HG03060 (cell line): ENCODE data around the gene RNF146.
A peak's percentile ranks its signal among the peaks of the same experiment; 100 is the strongest.
"Not testable (repeated sequence)": the region's sequence is repeated elsewhere in the genome, so short reads cannot be mapped to it uniquely, and the experiment has no call there.

ENCODE experiments used
- ATAC-seq: cut with Tn5 transposase; IDR thresholded peaks from one replicate; pipeline ENCODE4 v1.9.1; 2021; ENCODE audit warnings: low read depth, moderate number of reproducible peaks; ENCODE audit not compliant: unreplicated experiment

Gene RNF146, protein sequence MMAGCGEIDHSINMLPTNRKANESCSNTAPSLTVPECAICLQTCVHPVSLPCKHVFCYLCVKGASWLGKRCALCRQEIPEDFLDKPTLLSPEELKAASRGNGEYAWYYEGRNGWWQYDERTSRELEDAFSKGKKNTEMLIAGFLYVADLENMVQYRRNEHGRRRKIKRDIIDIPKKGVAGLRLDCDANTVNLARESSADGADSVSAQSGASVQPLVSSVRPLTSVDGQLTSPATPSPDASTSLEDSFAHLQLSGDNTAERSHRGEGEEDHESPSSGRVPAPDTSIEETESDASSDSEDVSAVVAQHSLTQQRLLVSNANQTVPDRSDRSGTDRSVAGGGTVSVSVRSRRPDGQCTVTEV

DNA sequence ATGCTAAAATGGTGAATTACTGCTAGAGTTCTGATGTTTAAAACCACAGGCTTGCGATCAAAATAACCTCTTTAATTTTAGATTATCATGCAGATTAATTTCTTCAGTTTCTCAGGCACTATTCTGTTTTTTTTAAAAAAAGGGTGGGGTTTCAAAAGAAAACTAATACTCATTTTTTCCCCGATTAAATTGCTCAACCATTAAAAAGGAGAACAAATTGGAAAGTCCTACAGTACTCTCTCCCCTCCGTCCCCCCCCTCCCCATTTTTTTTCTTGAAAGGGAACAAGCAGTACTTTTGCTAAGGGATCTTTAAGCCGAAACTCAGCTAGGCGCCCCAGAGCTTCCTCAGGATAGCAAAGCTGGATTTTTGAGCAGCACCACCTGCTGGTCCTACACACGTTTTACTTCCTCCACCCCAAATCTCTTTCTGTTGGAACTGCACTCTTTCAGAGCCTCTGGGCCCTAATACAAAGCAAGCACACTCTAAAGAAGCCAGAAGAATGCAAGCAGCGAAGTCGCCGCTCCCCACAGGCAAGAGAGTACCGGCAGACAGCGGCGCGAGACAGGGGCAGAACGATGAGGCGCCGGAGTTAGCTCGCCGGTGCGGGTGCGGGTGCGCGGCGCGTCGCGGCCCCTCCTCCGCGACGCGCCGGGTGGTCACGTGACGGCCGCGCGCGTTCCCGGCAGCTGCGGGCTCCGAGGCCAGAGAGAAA lies at the start of gene RNF146:
Gene RNF146 (plus strand): TSS at position 687 of the 714 bp plus-strand sequence. CDS start 13,475 bp downstream, outside the sequence.
- peak; percentile 81 for ATAC-seq

GRCh38 chr6:127219869-127220268 lies 46.8 kb upstream of the RNF146 start:
- no peak for ATAC-seq

GRCh38 chr6:127221201-127221600 lies 45.5 kb upstream of the RNF146 start:
- ATAC-seq: no peak

DNA sequence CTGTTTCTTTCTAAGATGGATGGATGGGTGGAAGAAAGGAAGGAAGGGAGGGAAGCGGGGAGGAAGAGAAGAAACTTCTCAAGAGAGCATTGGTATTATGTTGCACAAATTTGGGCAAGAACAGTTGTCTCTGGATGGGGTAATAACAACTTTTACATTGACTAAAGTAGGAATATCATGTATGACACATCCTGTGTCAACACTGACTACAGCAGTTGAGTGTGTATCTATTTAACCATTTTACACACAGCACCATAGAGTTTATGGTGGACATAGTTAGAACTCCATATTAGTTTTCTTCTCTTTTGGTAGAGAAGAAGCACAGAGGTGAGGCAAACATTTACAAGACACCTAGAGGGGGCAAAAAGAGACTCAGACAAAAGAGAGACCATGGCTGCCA lies 44.2 kb upstream of the RNF146 start:
- ATAC-seq: no peak

- no peak for ATAC-seq
Observed at GRCh38 chr6:127225497-127225896, 41.2 kb upstream of the RNF146 start.

GRCh38 chr6:127233819-127234218 lies 32.8 kb upstream of the RNF146 start:
- ATAC-seq: not testable (repeated sequence)

DNA sequence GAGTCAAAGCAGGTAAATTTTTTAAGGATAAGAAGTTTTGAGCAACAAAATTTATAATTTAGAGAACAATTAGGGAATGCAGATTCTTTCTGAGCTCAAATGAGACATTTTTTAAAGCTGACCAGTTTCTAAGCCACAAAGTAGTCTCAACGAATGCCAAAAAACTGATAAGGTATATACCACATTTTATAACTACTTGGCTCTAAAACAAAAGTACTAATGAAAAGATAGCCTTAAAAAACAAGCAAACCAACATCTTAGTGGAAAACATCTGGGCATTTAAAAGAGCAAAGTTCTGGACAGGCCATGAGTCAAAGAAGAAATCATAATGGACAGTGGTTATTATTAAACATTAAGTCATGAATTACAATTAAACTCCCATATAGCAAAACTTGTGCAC lies 23.2 kb upstream of the RNF146 start:
- ATAC-seq: no peak

- ATAC-seq: no peak
Observed at GRCh38 chr6:127247114-127248096, 19.3 kb upstream of the RNF146 start.

GRCh38 chr6:127249621-127250020 lies 17.0 kb upstream of the RNF146 start:
- no peak for ATAC-seq

- no peak for ATAC-seq
Observed at GRCh38 chr6:127255286-127255685, 11.4 kb upstream of the RNF146 start.

GRCh38 chr6:127262896-127263295 lies 3.8 kb upstream of the RNF146 start:
- ATAC-seq: no peak

DNA sequence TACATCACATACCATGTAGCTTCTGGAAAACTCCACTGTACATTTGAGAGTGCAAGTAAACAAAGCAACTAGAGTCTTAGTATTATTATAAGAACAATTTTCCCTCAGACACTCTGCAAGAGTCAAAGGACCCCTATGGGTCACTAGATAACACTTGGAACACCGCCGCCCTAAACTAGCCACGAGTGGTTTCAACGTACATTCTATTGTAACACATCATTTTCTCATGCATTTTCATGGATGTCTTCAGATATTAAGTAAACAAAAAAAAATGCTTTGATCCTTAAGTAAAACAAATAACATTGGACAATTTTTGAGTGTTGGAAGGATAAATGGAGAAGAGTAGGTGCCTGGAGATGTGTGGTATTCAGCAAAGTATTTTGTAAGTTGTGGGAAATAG lies 3.2 kb upstream of the RNF146 start:
- no peak for ATAC-seq

GRCh38 chr6:127266892-127267645 lies 405 bp downstream of the RNF146 start:
- ATAC-seq: peak; percentile 39

GRCh38 chr6:127267646-127268625 lies 1.3 kb downstream of the RNF146 start:
- ATAC-seq: no peak

DNA sequence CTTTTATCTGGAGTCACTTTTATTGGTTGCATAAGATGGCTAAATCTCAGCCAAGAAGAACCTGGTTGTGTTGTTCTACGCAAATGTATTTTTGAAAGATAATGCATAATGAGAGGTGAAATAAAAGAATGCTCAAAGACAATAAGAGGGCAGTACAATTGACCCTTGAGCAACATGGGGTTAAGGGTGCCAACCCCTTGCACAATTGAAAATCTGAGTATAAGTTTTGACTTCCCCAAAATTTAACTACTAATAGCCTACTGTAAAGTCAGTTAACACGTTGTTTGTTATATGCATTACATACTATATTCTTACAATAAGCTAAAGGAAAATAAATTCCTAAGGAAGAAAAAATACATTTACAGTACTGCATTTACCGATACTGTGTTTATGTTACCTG lies 5.9 kb downstream of the RNF146 start:
- no peak for ATAC-seq

DNA sequence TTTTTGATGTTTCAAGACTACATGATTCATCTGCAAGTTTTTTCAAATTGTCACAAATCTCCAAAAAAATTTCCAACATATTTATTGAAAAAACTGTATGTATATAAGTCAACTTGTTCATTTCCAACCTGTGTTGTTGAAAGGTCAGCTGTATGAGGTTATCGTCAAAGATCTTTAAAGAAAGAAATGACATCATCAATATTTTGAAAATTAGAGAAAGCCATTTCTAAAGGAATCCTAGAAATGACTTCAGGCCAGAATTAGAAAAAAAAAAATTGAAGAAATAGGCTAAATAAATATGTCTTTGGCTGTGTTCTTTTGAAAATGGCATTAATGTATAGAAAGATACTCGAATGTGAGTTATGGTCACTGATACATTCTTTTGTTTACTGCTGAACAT lies 6.8 kb downstream of the RNF146 start:
- ATAC-seq: no peak

- ATAC-seq: no peak
Observed at GRCh38 chr6:127276331-127276730, 9.7 kb downstream of the RNF146 start.

- ATAC-seq: no peak
Observed at GRCh38 chr6:127277878-127278843, 11.5 kb downstream of the RNF146 start.
